Activated T-helper 17 cell treated with anti-CD3 and anti-CD28 coated beads, Interleukin-2, amount 50 U/mL, for 72 hours (primary cell): ENCODE data around the gene ZNF726. TPM values are rescaled to one million over a fixed set of nuclear protein-coding genes. Genes with fewer than 3 reads are reported as not detected.
"Not testable (repeated sequence)": the region's sequence is repeated elsewhere in the genome, so short reads cannot be mapped to it uniquely, and the experiment has no call there.

Source experiments
- ATAC-seq: fragments of 150-1000 bp; cut with Tn5 transposase; replicated peaks from 2 replicates; pipeline ENCODE4 v1.10.0; 2021; ENCODE audit warnings: mild to moderate bottlenecking, moderate library complexity
- H3K27ac Mint-ChIP-seq: one replicate; pipeline ENCODE4 v1.8.0; 2022; ENCODE audit warnings: mixed read lengths
- H3K27me3 Mint-ChIP-seq: one replicate; pipeline ENCODE4 v1.8.0; 2022; ENCODE audit warnings: mixed read lengths
- H3K36me3 Mint-ChIP-seq: one replicate; pipeline ENCODE4 v1.8.0; 2022; ENCODE audit warnings: low read depth, mild to moderate bottlenecking, mixed read lengths
- H3K4me1 Mint-ChIP-seq: one replicate; pipeline ENCODE4 v1.8.0; 2022; ENCODE audit warnings: mixed read lengths
- H3K4me3 Mint-ChIP-seq: one replicate; pipeline ENCODE4 v1.8.0; 2022; ENCODE audit warnings: mild to moderate bottlenecking, mixed read lengths
- H3K9me3 Mint-ChIP-seq: one replicate; pipeline ENCODE4 v1.8.0; 2022; ENCODE audit warnings: mixed read lengths
- total RNA-seq, 2 donors: library from RNA; stranded (reverse); gene quantifications; one replicate each; pipeline ENCODE4 v1.2.3, GENCODE V29; 2022

The ZNF726 gene
- total RNA-seq, 2 donors from 2014 or later: 12.4 to 13.4 TPM

DNA sequence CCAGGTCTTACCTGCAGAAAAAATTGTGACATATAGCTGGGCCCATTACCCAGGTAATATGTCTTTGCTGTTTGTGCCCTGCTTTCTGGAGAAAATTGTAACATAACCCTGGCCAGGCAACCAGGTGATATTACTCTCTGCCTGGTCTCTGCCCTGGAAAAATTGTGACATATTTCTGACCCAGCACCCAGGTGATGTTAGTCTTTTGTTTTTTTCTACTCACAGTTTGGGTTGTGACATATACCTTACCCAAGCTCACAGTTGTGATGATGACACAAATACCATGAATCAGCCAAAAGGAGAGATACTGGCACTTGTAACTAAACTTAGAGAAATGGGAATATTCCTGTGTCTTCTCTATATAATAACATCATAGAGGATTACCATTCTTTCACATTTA lies 6.5 kb upstream of the ZNF726 start:
- ATAC-seq: no peak
- Mint-ChIP-seq H3K27ac (no peak overlapping the region), H3K4me3 (no peak overlapping the region), H3K9me3 (peaks cover 6% of the 10 kb centered on the region), H3K4me1 (no peaks in the 10 kb centered on the region), H3K27me3 (no peaks in the 10 kb centered on the region), H3K36me3 (no peaks in the 10 kb centered on the region)

DNA sequence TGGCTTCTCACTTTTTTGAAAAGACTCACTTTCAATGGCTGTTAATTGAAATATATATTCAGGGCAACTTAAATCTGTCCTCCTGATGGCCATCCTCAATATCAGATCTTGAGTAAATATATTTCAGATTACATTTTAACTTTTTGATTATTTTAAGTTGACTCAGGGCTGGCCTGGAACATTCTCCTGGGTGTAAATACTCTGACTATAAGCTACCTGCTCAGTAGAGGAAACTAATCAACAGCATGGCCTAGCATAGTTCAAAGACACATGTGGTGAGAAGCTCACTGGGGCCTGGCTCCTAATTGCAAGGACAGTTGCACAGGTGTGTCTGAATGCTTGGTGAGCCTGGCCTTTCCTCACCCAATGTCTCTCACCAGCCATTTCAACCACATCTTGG lies 5.5 kb upstream of the ZNF726 start:
- no peaks in the 10 kb centered on the region for H3K4me1 Mint-ChIP-seq

DNA sequence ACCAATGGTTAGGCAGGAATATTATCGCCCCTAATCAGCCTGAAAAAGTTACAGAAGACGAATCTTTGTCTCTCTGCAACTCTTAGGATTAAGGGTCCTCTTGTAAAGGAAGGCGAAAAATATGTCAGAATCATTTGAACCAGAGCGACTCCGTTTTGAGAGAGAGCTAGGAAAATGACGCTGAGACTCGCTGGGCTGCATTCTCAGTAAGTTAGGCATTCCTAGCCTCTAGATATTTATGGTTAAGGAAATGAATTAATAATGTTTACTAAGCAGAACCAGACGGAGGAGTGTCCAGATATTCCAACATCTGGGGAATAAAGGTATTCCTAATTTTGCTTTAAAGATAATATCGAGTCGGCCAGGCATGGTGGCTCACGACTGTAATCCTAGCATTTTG lies 755 bp upstream of the ZNF726 start:
- Mint-ChIP-seq H3K27me3 (no peaks in the 10 kb centered on the region), H3K27ac (peak overlapping the region; percentile 84), H3K9me3 (no peaks in the 10 kb centered on the region), H3K36me3 (peaks cover 13% of the 10 kb centered on the region), H3K4me1 (peaks cover 4% of the 10 kb centered on the region), H3K4me3 (peak overlapping the region; percentile 90)
- no peak for ATAC-seq

More for the DNA sequence above, 5.5 kb upstream of the ZNF726 start:
- Mint-ChIP-seq H3K36me3 (no peaks in the 10 kb centered on the region), H3K27me3 (no peaks in the 10 kb centered on the region), H3K27ac (no peak overlapping the region), H3K9me3 (peaks cover 6% of the 10 kb centered on the region), H3K4me3 (no peak overlapping the region)
- no peak for ATAC-seq

DNA sequence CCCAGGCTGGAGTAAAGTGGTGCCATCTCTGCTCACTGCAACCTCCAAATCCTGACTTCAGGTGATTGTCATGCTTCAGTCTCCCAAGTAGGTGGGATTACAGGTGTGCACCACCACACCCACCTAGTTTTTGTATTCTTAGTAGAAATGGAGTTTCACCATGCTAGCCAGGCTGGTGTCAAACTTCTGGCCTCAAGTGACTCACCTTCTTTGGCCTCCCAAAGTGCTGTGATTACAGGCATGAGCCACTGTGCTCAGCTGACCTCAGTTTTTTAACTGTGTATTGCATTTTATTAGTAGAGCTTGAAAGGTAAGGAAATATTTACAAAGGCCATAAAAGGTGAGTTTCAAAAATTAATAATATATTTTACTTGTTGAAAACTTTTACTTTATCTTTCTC lies 2.3 kb downstream of the ZNF726 start:
- Mint-ChIP-seq H3K9me3 (no peaks in the 10 kb centered on the region), H3K4me3 (no peak overlapping the region), H3K27ac (no peak overlapping the region), H3K27me3 (no peaks in the 10 kb centered on the region), H3K4me1 (peaks cover 4% of the 10 kb centered on the region), H3K36me3 (peaks cover 42% of the 10 kb centered on the region)
- no peak for ATAC-seq

DNA sequence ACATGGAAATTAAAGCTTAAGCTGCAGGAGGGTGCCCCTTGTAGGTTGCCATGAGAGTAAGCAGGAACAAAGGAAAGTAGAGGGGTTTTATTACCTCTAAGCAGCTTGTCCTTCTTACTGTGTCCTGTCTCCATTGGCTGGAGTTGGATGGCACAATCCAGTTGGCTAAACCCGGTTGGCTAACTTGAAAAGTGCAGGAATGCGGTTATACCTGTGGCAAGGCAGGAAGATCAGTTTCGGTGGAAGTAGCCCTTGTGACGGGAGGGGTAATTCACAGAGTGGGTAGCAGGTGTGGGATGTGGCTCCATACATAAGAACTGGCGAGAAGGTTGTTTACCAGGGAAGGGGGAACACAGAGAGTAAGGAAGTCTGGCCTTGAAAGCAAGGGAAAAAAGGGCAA lies 3.2 kb downstream of the ZNF726 start:
- Mint-ChIP-seq H3K27me3 (no peaks in the 10 kb centered on the region), H3K4me1 (peaks cover 4% of the 10 kb centered on the region), H3K9me3 (no peaks in the 10 kb centered on the region), H3K4me3 (no peak overlapping the region), H3K36me3 (peaks cover 49% of the 10 kb centered on the region), H3K27ac (peak overlapping the region; percentile 20)
- no peak for ATAC-seq

DNA sequence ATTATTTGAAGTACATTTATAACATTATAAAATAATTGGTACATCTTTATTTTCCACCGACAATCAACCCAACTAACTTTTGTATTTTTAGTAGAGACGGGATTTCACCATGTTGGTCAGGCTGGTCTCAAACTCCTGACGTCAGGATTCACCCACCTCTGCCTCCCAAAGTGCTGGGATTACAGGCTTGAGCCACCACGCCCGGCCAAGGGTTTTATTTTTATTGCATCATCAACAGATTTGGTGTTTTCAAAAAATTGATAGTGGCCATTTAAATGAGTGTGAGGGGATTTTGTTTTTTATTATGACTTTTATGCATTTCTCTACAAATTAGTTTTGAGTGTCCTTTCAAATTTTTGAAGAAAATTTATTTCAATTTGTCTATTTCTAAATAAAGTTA lies 10.6 kb downstream of the ZNF726 start:
- Mint-ChIP-seq H3K9me3 (no peaks in the 10 kb centered on the region), H3K36me3 (peaks cover 60% of the 10 kb centered on the region), H3K4me1 (no peaks in the 10 kb centered on the region), H3K27ac (no peak overlapping the region), H3K27me3 (no peaks in the 10 kb centered on the region), H3K4me3 (no peak overlapping the region)
- ATAC-seq: no peak

DNA sequence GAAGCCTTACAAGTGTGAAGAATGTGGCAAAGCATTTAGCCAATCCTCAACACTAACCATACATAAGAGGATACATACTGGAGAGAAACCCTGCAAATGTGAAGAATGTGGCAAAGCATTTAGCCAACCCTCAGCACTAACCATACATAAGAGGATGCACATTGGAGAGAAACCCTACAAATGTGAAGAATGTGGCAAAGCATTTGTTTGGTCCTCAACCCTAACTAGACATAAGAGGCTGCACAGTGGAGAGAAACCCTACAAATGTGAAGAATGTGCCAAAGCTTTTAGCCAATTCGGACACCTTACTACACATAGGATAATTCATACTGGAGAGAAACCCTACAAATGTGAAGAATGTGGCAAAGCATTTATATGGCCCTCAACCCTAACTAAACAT lies 18.2 kb downstream of the ZNF726 start:
- ATAC-seq: no peak
- Mint-ChIP-seq H3K27ac (no peak overlapping the region), H3K4me3 (no peak overlapping the region), H3K36me3 (peaks cover 11% of the 10 kb centered on the region), H3K27me3 (no peaks in the 10 kb centered on the region), H3K4me1 (no peaks in the 10 kb centered on the region), H3K9me3 (peaks cover 23% of the 10 kb centered on the region)

DNA sequence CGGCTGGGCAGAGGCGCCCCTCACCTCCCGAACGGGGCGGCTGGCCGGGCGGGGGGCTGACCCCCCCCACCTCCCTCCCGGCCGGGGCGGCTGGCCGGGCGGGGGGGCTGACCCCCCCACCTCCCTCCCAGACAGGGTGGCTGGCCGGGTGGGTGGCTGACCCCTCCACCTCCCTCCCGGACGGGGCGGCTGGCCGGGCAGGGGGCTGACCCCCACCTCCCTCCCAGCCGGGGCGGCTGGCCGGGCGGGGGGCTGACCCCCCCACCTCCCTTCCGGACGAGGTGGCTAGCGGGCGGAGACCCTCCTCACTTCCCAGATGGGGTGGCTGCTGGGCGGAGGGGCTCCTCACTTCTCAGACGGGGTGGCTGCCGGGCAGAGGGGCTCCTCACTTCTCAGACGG lies 22.3 kb downstream of the ZNF726 start:
- H3K27me3 Mint-ChIP-seq, H3K4me1 Mint-ChIP-seq, H3K27ac Mint-ChIP-seq, ATAC-seq, H3K36me3 Mint-ChIP-seq, H3K4me3 Mint-ChIP-seq: not testable (repeated sequence)
- H3K9me3 Mint-ChIP-seq: peaks cover 31% of the 10 kb centered on the region

DNA sequence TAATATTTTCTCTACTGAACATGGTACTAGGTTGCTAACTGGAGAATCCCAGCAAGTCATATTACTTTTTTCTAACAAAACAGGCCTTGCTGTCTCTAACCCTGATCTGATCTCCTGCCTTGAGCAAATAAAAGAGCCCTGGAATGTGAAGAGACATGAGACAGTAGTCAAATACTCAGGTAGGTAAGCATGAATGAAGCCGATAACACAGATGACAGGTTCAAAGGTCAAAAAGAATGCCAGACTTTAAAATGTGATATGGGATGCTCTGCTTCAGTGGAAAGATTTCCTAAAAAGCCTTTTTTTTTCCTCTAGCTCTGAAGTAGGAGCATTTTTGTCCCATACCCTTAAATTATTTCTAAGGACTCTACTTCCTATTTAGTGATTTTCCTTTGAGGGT lies 28.7 kb downstream of the ZNF726 start:
- no peak for ATAC-seq
- peaks cover 5% of the 10 kb centered on the region for H3K4me1 Mint-ChIP-seq
- no peaks in the 10 kb centered on the region for H3K27me3 Mint-ChIP-seq
- peaks cover 23% of the 10 kb centered on the region for H3K9me3 Mint-ChIP-seq
- H3K36me3 Mint-ChIP-seq: peaks cover 15% of the 10 kb centered on the region
- no peak overlapping the region for H3K27ac Mint-ChIP-seq
- no peak overlapping the region for H3K4me3 Mint-ChIP-seq

DNA sequence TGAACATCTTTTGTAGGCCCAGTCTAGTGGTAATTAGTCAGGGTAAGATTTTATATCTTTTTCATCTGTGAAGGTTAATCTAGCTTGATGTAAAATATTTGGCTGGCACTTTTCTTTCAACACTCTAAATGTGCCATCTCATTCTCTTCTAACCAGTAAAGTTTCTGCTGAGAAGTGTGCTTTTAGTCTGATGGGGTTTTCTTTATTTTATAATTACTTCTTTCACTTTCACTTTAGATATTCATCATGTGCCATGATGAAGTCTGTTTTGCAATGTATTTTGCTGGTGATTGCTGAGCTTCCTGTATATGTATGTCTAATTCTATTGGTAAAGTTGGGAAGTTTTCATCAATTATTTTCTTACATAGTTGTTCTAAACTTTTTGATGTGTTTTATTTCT lies 31.9 kb downstream of the ZNF726 start:
- Mint-ChIP-seq H3K27ac (no peak overlapping the region), H3K4me3 (no peak overlapping the region), H3K27me3 (no peaks in the 10 kb centered on the region), H3K9me3 (peaks cover 20% of the 10 kb centered on the region), H3K4me1 (peaks cover 5% of the 10 kb centered on the region), H3K36me3 (peaks cover 15% of the 10 kb centered on the region)
- no peak for ATAC-seq

DNA sequence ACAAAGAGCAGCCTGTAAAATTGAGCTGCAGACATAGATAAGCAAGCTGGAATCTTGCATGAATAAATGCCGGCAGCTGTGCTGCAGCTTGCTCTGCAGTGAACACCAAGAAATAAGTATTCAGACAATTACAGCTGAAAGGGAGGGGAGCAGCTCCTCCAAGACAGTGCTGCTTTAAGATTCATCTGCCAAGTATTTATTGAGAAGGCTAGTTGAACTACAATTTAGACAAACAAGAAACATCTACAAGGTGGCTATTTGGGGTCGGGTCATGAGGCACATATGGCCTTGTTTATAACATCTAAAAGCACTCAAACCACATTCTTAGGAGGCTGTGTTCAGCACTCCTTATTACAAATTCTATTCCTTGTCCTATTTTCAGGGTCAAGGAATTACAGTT lies 34.9 kb downstream of the ZNF726 start:
- H3K27me3 Mint-ChIP-seq: no peaks in the 10 kb centered on the region
- H3K27ac Mint-ChIP-seq: no peak overlapping the region
- peaks cover 5% of the 10 kb centered on the region for H3K4me1 Mint-ChIP-seq
- H3K36me3 Mint-ChIP-seq: no peaks in the 10 kb centered on the region
- peaks cover 8% of the 10 kb centered on the region for H3K9me3 Mint-ChIP-seq
- no peak for ATAC-seq
- H3K4me3 Mint-ChIP-seq: no peak overlapping the region

DNA sequence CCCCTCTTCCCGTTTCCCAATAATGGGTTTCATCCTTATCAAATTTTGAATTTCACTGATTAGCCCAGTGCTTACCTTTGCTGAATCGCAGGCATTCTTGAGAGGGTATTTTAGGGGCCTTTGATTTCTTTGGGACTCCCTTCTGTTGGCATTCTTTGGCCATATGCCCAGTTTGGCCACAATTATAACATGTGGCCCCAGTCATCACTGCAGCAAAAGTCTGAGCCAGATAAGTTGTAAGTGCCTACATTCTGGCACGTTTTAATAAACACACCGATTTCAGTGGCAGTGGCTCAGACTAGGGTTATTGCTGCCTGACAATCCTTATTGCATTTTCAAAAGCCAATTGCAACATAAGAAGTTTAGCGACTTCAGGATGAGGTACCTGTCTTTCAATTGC lies 41.4 kb downstream of the ZNF726 start:
- no peak for ATAC-seq
- H3K36me3 Mint-ChIP-seq: no peaks in the 10 kb centered on the region
- H3K27me3 Mint-ChIP-seq: no peaks in the 10 kb centered on the region
- no peak overlapping the region for H3K4me3 Mint-ChIP-seq
- H3K9me3 Mint-ChIP-seq: peaks cover 6% of the 10 kb centered on the region
- no peak overlapping the region for H3K27ac Mint-ChIP-seq
- no peaks in the 10 kb centered on the region for H3K4me1 Mint-ChIP-seq

DNA sequence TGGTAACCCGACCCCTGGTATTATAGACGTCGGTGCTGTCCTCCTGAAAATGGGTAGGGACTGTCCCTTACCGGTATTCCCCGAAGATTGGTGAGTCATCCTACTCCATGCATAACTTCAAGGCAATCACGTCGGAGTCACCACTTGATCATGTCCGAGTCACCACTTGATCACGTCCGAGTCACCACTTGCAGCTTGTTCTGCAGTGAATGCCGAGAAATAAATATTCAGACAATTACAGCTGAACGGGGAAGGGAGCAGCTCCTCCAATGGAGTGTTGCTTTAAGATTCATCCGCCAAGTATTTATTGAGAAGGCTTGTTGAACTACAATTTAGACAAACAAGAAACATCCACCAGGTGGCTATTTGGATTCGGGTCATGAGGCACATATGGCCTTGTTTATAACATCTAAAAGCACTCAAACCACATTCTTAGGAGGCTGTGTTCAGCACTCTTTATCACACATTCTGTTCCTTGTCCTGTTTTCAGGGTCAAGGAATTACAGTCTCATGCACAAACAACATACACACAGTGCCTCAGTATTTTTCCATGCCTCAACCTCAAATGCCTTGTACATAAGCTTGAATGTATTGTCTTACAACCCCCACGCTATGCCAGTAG lies 43.1 kb downstream of the ZNF726 start:
- H3K36me3 Mint-ChIP-seq: no peaks in the 10 kb centered on the region
- peaks cover 11% of the 10 kb centered on the region for H3K9me3 Mint-ChIP-seq
- no peak overlapping the region for H3K4me3 Mint-ChIP-seq
- no peaks in the 10 kb centered on the region for H3K27me3 Mint-ChIP-seq
- ATAC-seq: peak; percentile 62
- H3K27ac Mint-ChIP-seq: no peak overlapping the region
- H3K4me1 Mint-ChIP-seq: no peaks in the 10 kb centered on the region

DNA sequence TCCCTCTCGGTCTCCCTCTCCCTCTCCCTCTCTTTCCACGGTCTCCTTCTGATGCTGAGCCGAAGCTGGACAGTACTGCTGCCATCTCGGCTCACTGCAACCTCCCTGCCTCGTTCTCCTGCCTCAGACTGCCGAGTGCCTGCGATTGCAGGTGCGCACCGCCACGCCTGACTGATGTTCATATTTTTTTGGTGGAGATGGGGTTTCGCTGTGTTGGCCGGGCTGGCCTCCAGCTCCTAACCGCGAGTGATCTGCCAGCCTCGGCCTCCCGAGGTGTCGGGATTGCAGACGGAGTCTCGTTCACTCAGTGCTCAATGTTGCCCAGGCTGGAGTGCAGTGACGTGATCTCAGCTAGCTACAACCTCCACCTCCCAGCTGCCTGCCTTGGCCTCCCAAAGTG lies 48.7 kb downstream of the ZNF726 start:
- H3K9me3 Mint-ChIP-seq, H3K36me3 Mint-ChIP-seq, H3K4me1 Mint-ChIP-seq, ATAC-seq, H3K4me3 Mint-ChIP-seq, H3K27ac Mint-ChIP-seq: not testable (repeated sequence)
- H3K27me3 Mint-ChIP-seq: peaks cover 14% of the 10 kb centered on the region

DNA sequence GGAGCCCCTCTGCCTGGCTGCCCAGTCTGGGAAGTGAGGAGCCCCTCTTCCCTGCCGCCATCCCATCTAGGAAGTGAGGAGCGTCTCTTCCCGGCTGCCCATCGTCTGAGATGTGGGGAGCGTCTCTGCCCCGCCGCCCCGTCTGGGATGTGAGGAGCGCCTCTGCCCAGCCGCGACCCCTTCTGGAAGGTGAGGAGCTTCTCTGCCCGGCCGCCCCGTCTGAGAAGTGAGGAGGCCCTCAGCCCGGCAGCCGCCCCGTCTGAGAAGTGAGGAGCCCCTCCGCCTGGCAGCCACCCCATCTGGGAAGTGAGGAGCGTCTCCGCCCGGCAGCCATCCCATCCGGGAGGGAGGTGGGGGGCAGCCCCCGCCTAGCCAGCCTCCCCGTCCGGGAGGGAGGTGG lies 49.2 kb downstream of the ZNF726 start:
- not testable (repeated sequence) for H3K27ac Mint-ChIP-seq, H3K4me1 Mint-ChIP-seq, H3K36me3 Mint-ChIP-seq, ATAC-seq, H3K9me3 Mint-ChIP-seq, H3K4me3 Mint-ChIP-seq
- peaks cover 14% of the 10 kb centered on the region for H3K27me3 Mint-ChIP-seq

DNA sequence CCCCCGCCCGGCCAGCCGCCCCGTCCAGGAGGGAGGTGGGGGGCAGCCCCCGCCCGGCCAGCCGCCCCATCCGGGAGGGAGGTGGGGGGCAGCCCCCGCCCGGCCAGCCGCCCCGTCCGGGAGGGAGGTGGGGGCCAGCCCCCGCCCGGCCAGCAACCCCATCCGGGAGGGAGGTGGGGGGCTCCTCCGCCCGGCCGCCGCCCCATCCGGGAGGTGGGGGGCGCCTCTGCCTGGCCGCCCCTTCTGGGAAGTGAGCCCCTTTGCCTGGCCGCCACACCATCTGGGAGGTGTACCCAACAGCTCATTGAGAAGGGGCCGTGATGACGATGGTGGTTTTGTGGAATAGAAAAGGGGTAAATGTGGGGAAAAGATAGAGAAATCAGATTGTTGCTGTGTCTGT lies 49.6 kb downstream of the ZNF726 start:
- H3K27me3 Mint-ChIP-seq: peaks cover 14% of the 10 kb centered on the region
- not testable (repeated sequence) for H3K4me3 Mint-ChIP-seq, H3K4me1 Mint-ChIP-seq

More for the DNA sequence above, 49.6 kb downstream of the ZNF726 start:
- not testable (repeated sequence) for H3K36me3 Mint-ChIP-seq, H3K9me3 Mint-ChIP-seq, H3K27ac Mint-ChIP-seq, ATAC-seq
